HUES64 (cell line): ENCODE data around the gene ABO.
"Not testable (repeated sequence)": the region's sequence is repeated elsewhere in the genome, so short reads cannot be mapped to it uniquely, and the experiment has no call there.

Experiments
- H3K27ac ChIP-seq: 2 replicates; pipeline ENCODE4 v1.7.0; 2013; ENCODE audit warnings: low read depth, low read length, inconsistent platforms
- H3K27me3 ChIP-seq: 2 replicates; pipeline ENCODE4 v1.6.1; 2013; ENCODE audit warnings: mild to moderate bottlenecking, low read length; ENCODE audit not compliant: insufficient read depth
- H3K36me3 ChIP-seq: 2 replicates; pipeline ENCODE4 v1.6.1; 2013; ENCODE audit warnings: mild to moderate bottlenecking, low read length; ENCODE audit not compliant: insufficient read depth
- H3K4me1 ChIP-seq: 2 replicates; pipeline ENCODE4 v1.6.1; 2013; ENCODE audit warnings: mild to moderate bottlenecking, low read length, moderate library complexity; ENCODE audit not compliant: insufficient read depth
- H3K4me3 ChIP-seq: 2 replicates; pipeline ENCODE4 v1.5.1; 2013; ENCODE audit warnings: mild to moderate bottlenecking, low read length, moderate library complexity
- H3K9ac ChIP-seq: 2 replicates; pipeline ENCODE4 v1.6.1; 2013; ENCODE audit warnings: mild to moderate bottlenecking, low read depth, low read length
- H3K9me3 ChIP-seq: 2 replicates; pipeline ENCODE4 v1.6.1; 2013; ENCODE audit warnings: low read depth, low read length; ENCODE audit not compliant: insufficient read depth
- WGBS: fragments of 150-250, 120-280 bp; methylation state at CpG from one replicate; pipeline ENCODE4 v1.1.7; 2013; ENCODE audit warnings: missing lambda C conversion rate; 5-methylcytosine and 5-hydroxymethylcytosine counted together

The ABO gene

GRCh38 chr9:133251773-133252172, 23.2 kb downstream of the ABO start:
- Histone ChIP-seq H3K27ac (no peak overlapping the region), H3K9ac (no peak overlapping the region), H3K36me3 (no peaks in the 10 kb centered on the region), H3K27me3 (0 out of 2 replicates have a peak, but pooled peaks cover 2% of the 10 kb centered on the region), H3K4me3 (no peak overlapping the region), H3K9me3 (no peaks in the 10 kb centered on the region), H3K4me1 (no peaks in the 10 kb centered on the region)
- WGBS: 91% methylated on average over 11 of the region's 11 CpGs

DNA sequence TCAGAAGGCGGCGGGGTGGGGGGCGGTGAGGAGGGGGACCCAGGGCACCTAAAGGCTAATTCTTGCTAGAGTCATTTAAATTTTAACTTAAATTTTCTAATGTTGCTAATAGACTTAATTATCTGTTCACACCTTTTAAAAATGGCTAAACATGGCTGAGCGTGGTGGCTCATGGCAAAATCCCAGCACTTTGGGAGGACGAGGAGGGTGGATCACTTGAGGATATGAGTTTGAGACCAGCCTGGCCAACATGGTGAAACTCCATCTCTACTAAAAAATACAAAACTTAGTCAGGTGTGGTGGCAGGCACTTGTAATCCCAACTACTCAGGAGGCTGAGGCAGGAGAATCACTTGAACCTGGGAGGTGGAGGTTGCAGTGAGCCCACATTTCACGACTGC, 23.8 kb downstream of the ABO start:
- not testable (repeated sequence) for H3K4me3 ChIP-seq, H3K9ac ChIP-seq, H3K27ac ChIP-seq, H3K9me3 ChIP-seq, H3K27me3 ChIP-seq, H3K36me3 ChIP-seq, H3K4me1 ChIP-seq
- 87% methylated on average over 3 of the region's 6 CpGs for WGBS

GRCh38 chr9:133250741-133251170, 24.2 kb downstream of the ABO start:
- Histone ChIP-seq H3K27ac (no peak overlapping the region), H3K27me3 (0 out of 2 replicates have a peak, but pooled peaks cover 2% of the 10 kb centered on the region), H3K9ac (no peak overlapping the region), H3K9me3 (no peaks in the 10 kb centered on the region), H3K4me3 (no peak overlapping the region), H3K4me1 (no peaks in the 10 kb centered on the region), H3K36me3 (no peaks in the 10 kb centered on the region)
- 85% methylated on average over 5 of the region's 5 CpGs for WGBS

DNA sequence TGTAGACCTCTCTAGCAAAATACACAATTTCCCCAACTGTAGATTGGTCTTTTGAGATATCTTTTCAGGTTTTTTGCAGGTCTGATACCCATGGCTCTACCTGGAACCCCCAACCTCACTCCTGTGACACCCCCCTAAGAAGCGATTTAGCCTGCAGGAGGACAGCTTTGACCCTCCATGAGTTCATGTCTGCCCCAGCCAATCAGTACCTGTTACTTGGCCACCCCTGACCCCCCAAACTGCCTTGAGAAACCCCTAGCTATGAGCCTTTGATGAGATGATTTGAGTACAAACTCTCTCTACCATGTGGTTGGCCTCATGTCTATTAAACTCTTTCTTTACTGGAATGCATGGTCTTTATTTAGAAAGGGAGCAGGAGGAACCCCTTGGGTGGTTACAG, 25.7 kb downstream of the ABO start:
- H3K36me3 ChIP-seq: no peaks in the 10 kb centered on the region
- no peak overlapping the region for H3K4me3 ChIP-seq
- WGBS: 94% methylated on average over 1 of the region's 1 CpG
- no peak overlapping the region for H3K27ac ChIP-seq
- H3K4me1 ChIP-seq: no peaks in the 10 kb centered on the region
- no peaks in the 10 kb centered on the region for H3K9me3 ChIP-seq
- H3K27me3 ChIP-seq: 0 out of 2 replicates have a peak, but pooled peaks cover 2% of the 10 kb centered on the region
- H3K9ac ChIP-seq: no peak overlapping the region

DNA sequence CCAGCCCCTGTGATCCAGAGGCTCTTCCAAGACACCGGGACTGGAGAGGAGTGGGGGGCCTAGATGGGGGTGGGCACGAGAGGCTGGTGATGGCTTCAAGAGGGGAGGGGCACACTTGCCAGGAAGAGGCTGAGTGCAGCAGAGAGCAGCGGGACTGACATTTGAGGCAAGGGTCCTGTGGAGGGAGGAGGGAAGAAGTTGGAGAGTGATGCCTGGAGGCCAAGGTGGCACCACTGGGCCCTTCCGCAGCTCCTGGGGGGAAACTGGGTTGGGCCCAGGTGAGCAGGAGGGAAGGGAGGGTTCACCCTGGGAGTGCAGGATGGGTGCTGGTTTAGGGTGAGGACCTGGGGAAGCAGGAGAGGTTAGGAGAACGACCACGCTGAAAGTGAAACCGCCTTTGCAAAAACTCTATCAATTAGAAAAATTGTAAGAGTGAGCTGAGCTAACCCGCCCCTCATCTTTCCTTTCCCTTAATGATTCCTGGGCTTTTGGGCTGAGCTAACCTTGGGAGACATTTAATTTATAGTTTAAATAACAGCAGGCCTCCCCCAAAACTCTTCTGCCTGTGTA, 26.2 kb downstream of the ABO start:
- peaks cover 2% of the 10 kb centered on the region; the same call in 1 of the 2 replicates for H3K27me3 ChIP-seq
- WGBS: 94% methylated on average over 7 of the region's 8 CpGs
- H3K4me1 ChIP-seq: no peaks in the 10 kb centered on the region

DNA sequence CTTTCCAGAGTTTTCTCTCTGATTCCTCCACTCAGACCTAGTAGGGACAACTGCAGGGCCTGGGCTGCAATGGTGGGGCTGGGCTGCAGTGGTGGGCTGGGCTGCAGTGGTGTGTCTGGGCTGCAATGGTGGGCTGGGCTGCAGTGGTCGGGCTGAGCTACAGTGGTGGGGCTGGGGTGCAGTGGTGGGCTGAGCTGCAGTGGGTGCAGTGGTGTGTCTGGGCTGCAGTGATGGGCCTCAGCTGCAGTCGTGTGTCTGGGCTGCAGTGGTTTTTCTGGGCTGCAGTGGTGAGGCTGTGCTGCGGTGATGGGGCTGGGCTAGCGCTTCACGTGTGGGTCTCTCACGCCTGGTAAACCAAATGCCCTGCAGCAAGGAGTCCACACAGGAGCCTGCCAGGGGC, 27.4 kb downstream of the ABO start:
- Histone ChIP-seq H3K36me3 (no peaks in the 10 kb centered on the region), H3K27ac (no peak overlapping the region), H3K27me3 (peaks cover 2% of the 10 kb centered on the region; the same call in 1 of the 2 replicates), H3K4me1 (no peaks in the 10 kb centered on the region), H3K9ac (no peak overlapping the region), H3K4me3 (no peak overlapping the region), H3K9me3 (no peaks in the 10 kb centered on the region)
- WGBS: 87% methylated on average over 6 of the region's 6 CpGs

More for the DNA sequence above, 26.2 kb downstream of the ABO start:
- Histone ChIP-seq H3K4me3 (no peak overlapping the region), H3K9ac (no peak overlapping the region), H3K27ac (no peak overlapping the region), H3K9me3 (no peaks in the 10 kb centered on the region), H3K36me3 (no peaks in the 10 kb centered on the region)

DNA sequence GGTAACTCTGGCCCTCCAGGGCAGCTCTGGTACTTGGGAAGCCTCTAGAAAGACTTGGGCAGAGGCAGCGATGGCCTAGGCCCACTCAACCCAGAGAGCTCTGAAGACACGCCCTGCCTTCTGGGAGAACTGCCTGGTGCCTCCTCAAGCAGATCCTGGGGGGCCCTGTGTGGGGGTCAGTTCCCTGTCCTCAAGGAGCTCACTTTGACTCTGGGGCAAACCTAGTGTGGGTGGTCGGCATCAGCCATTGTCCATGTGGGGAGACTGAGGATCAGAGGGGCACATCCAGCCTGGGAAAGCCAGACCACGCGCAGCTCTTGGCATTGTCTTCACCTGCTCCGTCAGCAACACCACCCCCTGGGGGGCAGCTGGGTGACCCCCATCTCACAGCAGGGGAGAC, 28.0 kb downstream of the ABO start:
- peaks cover 2% of the 10 kb centered on the region; the same call in 1 of the 2 replicates for H3K27me3 ChIP-seq
- H3K27ac ChIP-seq: no peak overlapping the region
- no peaks in the 10 kb centered on the region for H3K36me3 ChIP-seq
- 87% methylated on average over 6 of the region's 6 CpGs for WGBS
- no peaks in the 10 kb centered on the region for H3K4me1 ChIP-seq
- no peaks in the 10 kb centered on the region for H3K9me3 ChIP-seq
- H3K9ac ChIP-seq: no peak overlapping the region
- no peak overlapping the region for H3K4me3 ChIP-seq

DNA sequence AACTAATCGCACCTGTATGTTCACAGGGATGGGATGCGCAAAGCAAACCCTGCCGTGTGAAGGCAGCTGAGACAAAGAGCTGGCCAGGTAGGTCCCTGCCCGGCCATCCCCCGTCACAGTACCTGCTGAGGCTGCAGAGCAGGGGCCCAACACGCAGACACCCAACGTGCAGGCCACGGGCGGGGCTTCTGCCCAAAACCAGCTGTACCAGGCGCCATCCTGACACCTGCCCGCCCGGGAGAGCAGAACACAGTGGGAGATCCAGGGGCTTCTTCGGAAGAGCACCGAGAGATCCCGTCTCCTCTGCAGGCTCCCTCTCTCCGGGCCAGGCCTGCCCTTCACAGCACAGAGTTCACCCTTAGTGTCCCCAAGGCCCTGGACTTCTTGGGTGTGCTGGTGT, 28.4 kb downstream of the ABO start:
- Histone ChIP-seq H3K27me3 (peaks cover 2% of the 10 kb centered on the region; the same call in 1 of the 2 replicates), H3K9ac (no peak overlapping the region), H3K36me3 (no peaks in the 10 kb centered on the region), H3K9me3 (no peaks in the 10 kb centered on the region), H3K27ac (no peak overlapping the region), H3K4me3 (no peak overlapping the region), H3K4me1 (no peaks in the 10 kb centered on the region)
- WGBS: 90% methylated on average over 16 of the region's 16 CpGs

GRCh38 chr9:133242991-133243390, 32.0 kb downstream of the ABO start:
- Histone ChIP-seq H3K4me1 (no peaks in the 10 kb centered on the region), H3K9ac (no peak overlapping the region)
- WGBS: 84% methylated on average over 4 of the region's 8 CpGs

GRCh38 chr9:133242241-133242640, 32.8 kb downstream of the ABO start:
- 83% methylated on average over 14 of the region's 14 CpGs for WGBS
- H3K9ac ChIP-seq: no peak overlapping the region
- H3K27ac ChIP-seq: no peak overlapping the region

More at GRCh38 chr9:133242991-133243390, 32.0 kb downstream of the ABO start:
- Histone ChIP-seq H3K9me3 (no peaks in the 10 kb centered on the region), H3K4me3 (no peak overlapping the region), H3K27me3 (peaks cover 2% of the 10 kb centered on the region), H3K36me3 (no peaks in the 10 kb centered on the region), H3K27ac (no peak overlapping the region)

DNA sequence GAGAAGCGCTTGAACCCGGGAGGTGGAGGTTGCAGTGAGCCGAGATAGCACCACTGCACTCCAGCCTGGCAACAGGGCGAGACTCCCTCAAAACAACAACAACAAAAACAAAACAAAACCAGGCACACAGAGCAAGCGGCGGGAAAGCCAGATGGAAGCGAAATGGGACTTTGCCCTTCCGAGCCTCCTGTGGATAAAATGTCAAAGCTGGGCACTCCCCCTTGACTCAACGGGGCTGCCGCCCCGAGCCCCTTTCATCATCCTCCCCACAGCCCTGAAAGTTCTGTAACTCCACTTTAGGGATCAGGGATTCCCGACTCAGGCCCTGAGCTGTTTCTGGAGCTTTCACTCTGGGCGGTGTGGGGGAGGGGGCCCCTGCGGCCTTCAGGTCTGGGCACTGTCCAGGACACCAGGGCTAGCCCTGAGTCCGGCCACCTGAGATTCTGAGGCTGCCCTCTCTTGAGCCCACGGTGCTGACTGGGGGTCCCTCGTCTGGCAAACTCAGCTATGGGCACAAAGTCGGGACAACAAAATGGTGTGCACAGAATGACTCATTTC, 35.4 kb downstream of the ABO start:
- no peaks in the 10 kb centered on the region for H3K36me3 ChIP-seq
- no peaks in the 10 kb centered on the region for H3K9me3 ChIP-seq
- no peak overlapping the region for H3K9ac ChIP-seq
- peaks cover 21% of the 10 kb centered on the region for H3K27me3 ChIP-seq
- no peak overlapping the region for H3K4me3 ChIP-seq
- H3K27ac ChIP-seq: no peak overlapping the region
- 88% methylated on average over 18 of the region's 18 CpGs for WGBS
- H3K4me1 ChIP-seq: no peaks in the 10 kb centered on the region

More at GRCh38 chr9:133242241-133242640, 32.8 kb downstream of the ABO start:
- H3K4me3 ChIP-seq: no peak overlapping the region
- H3K9me3 ChIP-seq: no peaks in the 10 kb centered on the region
- H3K4me1 ChIP-seq: no peaks in the 10 kb centered on the region
- no peaks in the 10 kb centered on the region for H3K36me3 ChIP-seq
- peaks cover 10% of the 10 kb centered on the region for H3K27me3 ChIP-seq
